Measurements from ENCODE around the gene GRAMD1B. TPM values are rescaled to one million over a fixed set of nuclear protein-coding genes. Genes with fewer than 3 reads are reported as not detected.

GRAMD1B gene
- total RNA-seq, 1 experiment from 2014 or later: 5.8 TPM

DNA sequence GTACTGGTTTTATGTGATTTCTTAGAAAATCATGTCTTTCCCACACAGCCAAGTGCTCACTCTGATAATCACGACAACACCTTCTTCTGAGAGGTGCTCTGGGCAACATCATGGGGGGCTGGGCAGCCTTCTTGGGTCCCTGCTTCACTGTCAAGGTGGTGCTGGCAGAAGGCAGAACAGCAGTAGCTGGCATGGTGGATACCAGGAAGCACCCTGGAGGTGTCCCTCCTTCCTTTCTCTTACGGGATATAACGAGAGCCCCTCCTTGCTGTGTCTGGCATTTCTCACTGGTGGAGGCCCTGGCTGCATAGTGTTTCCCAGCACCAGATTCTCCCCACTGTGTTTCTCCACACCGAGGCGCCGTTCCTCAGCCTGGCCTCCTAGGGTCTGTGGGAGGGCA lies 163.5 kb downstream of the GRAMD1B start:
- no peak overlapping the region for H3K4me2 ChIP-seq

GRCh38 chr11:123594188-123594901 lies 164.3 kb downstream of the GRAMD1B start:
- H3K27ac ChIP-seq: no peak overlapping the region
- no peaks in the 10 kb centered on the region for H3K79me2 ChIP-seq (ENCODE audit: low read depth)
- H4K20me1 ChIP-seq (ENCODE audit: insufficient read depth): no peaks in the 10 kb centered on the region
- H3K4me3 ChIP-seq: no peak overlapping the region
- no peak overlapping the region for H2AFZ ChIP-seq
- no peaks in the 10 kb centered on the region for H3K27me3 ChIP-seq (ENCODE audit: insufficient read depth, low read depth)
- H3K4me1 ChIP-seq (replicated peaks; ENCODE audit: insufficient read depth): peaks cover 10% of the 10 kb centered on the region
- no peaks in the 10 kb centered on the region for H3K36me3 ChIP-seq (ENCODE audit: low read depth)
- ChIA-PET POLR2A (ENCODE audit: unreplicated experiment) (no interaction called here), CTCF (no interaction called here)
- intact Hi-C loops (cut with micrococcal nuclease; ENCODE audit: unreplicated experiment): no loop called here
- TF ChIP-seq EZH2 (IDR thresholded peaks at IDR 0.05; ENCODE audit: low read depth): no peak
- TF ChIP-seq, protein P1, sequence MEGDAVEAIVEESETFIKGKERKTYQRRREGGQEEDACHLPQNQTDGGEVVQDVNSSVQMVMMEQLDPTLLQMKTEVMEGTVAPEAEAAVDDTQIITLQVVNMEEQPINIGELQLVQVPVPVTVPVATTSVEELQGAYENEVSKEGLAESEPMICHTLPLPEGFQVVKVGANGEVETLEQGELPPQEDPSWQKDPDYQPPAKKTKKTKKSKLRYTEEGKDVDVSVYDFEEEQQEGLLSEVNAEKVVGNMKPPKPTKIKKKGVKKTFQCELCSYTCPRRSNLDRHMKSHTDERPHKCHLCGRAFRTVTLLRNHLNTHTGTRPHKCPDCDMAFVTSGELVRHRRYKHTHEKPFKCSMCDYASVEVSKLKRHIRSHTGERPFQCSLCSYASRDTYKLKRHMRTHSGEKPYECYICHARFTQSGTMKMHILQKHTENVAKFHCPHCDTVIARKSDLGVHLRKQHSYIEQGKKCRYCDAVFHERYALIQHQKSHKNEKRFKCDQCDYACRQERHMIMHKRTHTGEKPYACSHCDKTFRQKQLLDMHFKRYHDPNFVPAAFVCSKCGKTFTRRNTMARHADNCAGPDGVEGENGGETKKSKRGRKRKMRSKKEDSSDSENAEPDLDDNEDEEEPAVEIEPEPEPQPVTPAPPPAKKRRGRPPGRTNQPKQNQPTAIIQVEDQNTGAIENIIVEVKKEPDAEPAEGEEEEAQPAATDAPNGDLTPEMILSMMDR (conservative IDR thresholded peaks at IDR 0.05): no peak
- DNase-seq: no peak
- no TSS peak for BruUV-seq (replicated peaks)
- no peaks in the 10 kb centered on the region for H3K9me2 ChIP-seq (ENCODE audit: insufficient read depth)
- H3F3A ChIP-seq (ENCODE audit: insufficient read depth, low read depth): peaks cover 4% of the 10 kb centered on the region; the same call in 1 of the 2 replicates
- no peaks in the 10 kb centered on the region for H3K9me3 ChIP-seq (ENCODE audit: insufficient read depth, low read depth)
- H3K4me2 ChIP-seq: no peak overlapping the region

More for the DNA sequence above, 163.5 kb downstream of the GRAMD1B start:
- Histone ChIP-seq H3K79me2 (ENCODE audit: low read depth) (no peaks in the 10 kb centered on the region), H3K27me3 (ENCODE audit: insufficient read depth, low read depth) (no peaks in the 10 kb centered on the region), H3K36me3 (ENCODE audit: low read depth) (no peaks in the 10 kb centered on the region), H3F3A (ENCODE audit: insufficient read depth, low read depth) (peaks cover 4% of the 10 kb centered on the region; the same call in 1 of the 2 replicates), H2AFZ (no peak overlapping the region), H3K9me3 (ENCODE audit: insufficient read depth, low read depth) (no peaks in the 10 kb centered on the region), H3K9me2 (ENCODE audit: insufficient read depth) (no peaks in the 10 kb centered on the region), H3K4me1 (replicated peaks; ENCODE audit: insufficient read depth) (peaks cover 10% of the 10 kb centered on the region), H3K27ac (no peak overlapping the region), H3K4me3 (no peak overlapping the region), H4K20me1 (ENCODE audit: insufficient read depth) (no peaks in the 10 kb centered on the region)
- intact Hi-C loops (cut with micrococcal nuclease; ENCODE audit: unreplicated experiment): no loop called here
- POLR2A ChIA-PET (ENCODE audit: unreplicated experiment): no interaction called here
- no peak for DNase-seq
- TF ChIP-seq, protein P1 (conservative IDR thresholded peaks at IDR 0.05): no peak
- no peak for TF ChIP-seq EZH2 (IDR thresholded peaks at IDR 0.05; ENCODE audit: low read depth)
- CTCF ChIA-PET: no interaction called here
- no TSS peak for BruUV-seq (replicated peaks)

DNA sequence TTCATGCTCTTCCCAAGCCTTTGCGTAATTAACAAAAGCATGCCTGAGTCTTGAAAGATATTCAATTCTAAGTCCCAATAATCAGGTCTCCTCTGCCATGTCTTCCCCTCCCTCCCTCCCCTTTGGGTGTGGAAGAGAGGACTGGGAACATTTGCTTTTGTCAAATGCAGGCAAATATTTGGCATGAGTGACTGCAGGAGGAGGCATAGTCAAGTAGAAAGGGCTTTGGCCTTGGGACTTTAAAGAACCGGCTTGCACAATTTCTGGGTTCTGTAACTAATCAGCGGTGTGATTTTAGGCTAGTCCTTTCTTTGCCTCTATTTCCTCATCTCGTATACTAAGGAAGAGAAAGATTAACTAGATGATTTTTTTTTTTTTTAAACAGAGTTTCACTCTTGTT lies 164.9 kb downstream of the GRAMD1B start:
- ChIA-PET POLR2A (ENCODE audit: unreplicated experiment) (no interaction called here), CTCF (no interaction called here)
- no peaks in the 10 kb centered on the region for H4K20me1 ChIP-seq (ENCODE audit: insufficient read depth)
- intact Hi-C loops (cut with micrococcal nuclease; ENCODE audit: unreplicated experiment): no loop called here
- no peak for DNase-seq
- H3F3A ChIP-seq (ENCODE audit: insufficient read depth, low read depth): peaks cover 1% of the 10 kb centered on the region; the same call in 1 of the 2 replicates
- no peaks in the 10 kb centered on the region for H3K36me3 ChIP-seq (ENCODE audit: low read depth)
- H3K9me2 ChIP-seq (ENCODE audit: insufficient read depth): no peaks in the 10 kb centered on the region
- H3K4me1 ChIP-seq (replicated peaks; ENCODE audit: insufficient read depth): peaks cover 6% of the 10 kb centered on the region
- H3K4me3 ChIP-seq: no peak overlapping the region
- BruUV-seq (replicated peaks): no TSS peak
- H3K9me3 ChIP-seq (ENCODE audit: insufficient read depth, low read depth): no peaks in the 10 kb centered on the region
- H3K27me3 ChIP-seq (ENCODE audit: insufficient read depth, low read depth): no peaks in the 10 kb centered on the region
- H3K4me2 ChIP-seq: no peak overlapping the region
- TF ChIP-seq, protein P1 (conservative IDR thresholded peaks at IDR 0.05): no peak
- no peak for TF ChIP-seq EZH2 (IDR thresholded peaks at IDR 0.05; ENCODE audit: low read depth)
- no peak overlapping the region for H2AFZ ChIP-seq
- no peak overlapping the region for H3K27ac ChIP-seq
- no peaks in the 10 kb centered on the region for H3K79me2 ChIP-seq (ENCODE audit: low read depth)
